NB4 (cell line): ENCODE data around the gene ZNF207.
"Not testable (repeated sequence)": the region's sequence is repeated elsewhere in the genome, so short reads cannot be mapped to it uniquely, and the experiment has no call there.

Experiments used
- POLR2A ChIP-seq: IDR thresholded peaks from 2 replicates; pipeline ENCODE4 v1.6.1; 2011; ENCODE audit warnings: mild to moderate bottlenecking; ENCODE audit not compliant: insufficient read length; ENCODE audit errors: extremely low read depth
- TF ChIP-seq, protein P1 (sequence below): IDR thresholded peaks from one replicate; pipeline ENCODE4 v1.5.1; 2012; ENCODE audit warnings: low read depth, low read length
- TF ChIP-seq, protein P2 (sequence below): IDR thresholded peaks from 2 replicates; pipeline ENCODE4 v1.6.1; 2011; ENCODE audit warnings: low read depth, low read length

DNA sequence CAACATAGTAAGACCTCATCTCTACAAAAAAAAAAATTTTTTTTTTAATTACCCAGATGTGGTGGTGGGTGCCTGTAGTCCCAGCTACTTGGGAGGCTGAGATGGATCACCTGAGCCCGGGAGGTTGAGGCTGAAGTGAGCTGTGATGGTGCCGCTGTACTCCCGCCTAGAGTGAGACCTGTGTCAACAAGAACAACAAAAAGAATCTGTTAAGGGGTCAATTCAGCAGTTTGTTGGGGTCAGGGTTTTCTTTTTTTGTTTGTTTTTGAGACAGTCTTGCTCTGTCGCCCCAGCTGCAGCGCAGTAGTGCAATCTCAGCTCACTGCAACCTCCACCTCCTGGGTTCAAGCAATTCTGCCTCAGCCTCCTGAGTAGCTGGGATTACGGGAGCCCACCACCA lies 29.9 kb upstream of the ZNF207 start:
- not testable (repeated sequence) for TF ChIP-seq POLR2A
- TF ChIP-seq, protein P1, sequence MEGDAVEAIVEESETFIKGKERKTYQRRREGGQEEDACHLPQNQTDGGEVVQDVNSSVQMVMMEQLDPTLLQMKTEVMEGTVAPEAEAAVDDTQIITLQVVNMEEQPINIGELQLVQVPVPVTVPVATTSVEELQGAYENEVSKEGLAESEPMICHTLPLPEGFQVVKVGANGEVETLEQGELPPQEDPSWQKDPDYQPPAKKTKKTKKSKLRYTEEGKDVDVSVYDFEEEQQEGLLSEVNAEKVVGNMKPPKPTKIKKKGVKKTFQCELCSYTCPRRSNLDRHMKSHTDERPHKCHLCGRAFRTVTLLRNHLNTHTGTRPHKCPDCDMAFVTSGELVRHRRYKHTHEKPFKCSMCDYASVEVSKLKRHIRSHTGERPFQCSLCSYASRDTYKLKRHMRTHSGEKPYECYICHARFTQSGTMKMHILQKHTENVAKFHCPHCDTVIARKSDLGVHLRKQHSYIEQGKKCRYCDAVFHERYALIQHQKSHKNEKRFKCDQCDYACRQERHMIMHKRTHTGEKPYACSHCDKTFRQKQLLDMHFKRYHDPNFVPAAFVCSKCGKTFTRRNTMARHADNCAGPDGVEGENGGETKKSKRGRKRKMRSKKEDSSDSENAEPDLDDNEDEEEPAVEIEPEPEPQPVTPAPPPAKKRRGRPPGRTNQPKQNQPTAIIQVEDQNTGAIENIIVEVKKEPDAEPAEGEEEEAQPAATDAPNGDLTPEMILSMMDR, result not testable (repeated sequence)
- TF ChIP-seq, protein P2, sequence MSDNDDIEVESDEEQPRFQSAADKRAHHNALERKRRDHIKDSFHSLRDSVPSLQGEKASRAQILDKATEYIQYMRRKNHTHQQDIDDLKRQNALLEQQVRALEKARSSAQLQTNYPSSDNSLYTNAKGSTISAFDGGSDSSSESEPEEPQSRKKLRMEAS, result not testable (repeated sequence)
